Neural crest cell (in vitro differentiated cells): ENCODE measurements around the gene PPP1R7. TPM values are rescaled to one million over a fixed set of nuclear protein-coding genes. Genes with fewer than 3 reads are reported as not detected.
A peak's percentile ranks its signal among the peaks of the same experiment; 100 is the strongest.

Source experiments
- DNase-seq: peaks from one replicate; pipeline ENCODE4 v3.0.0; 2021; ENCODE audit warnings: low read depth, mixed read lengths, low spot score
- H3K27ac Mint-ChIP-seq: one replicate; pipeline ENCODE4 v1.8.0; 2021; ENCODE audit warnings: mild to moderate bottlenecking, mixed read lengths; ENCODE audit not compliant: unreplicated experiment
- H3K27me3 Mint-ChIP-seq: 2 replicates; pipeline ENCODE4 v1.8.0; 2021; ENCODE audit warnings: low read depth, mild to moderate bottlenecking, mixed read lengths
- H3K36me3 Mint-ChIP-seq: 2 replicates; pipeline ENCODE4 v1.8.0; 2021; ENCODE audit warnings: low read depth, mild to moderate bottlenecking, mixed read lengths
- H3K4me1 Mint-ChIP-seq: 2 replicates; pipeline ENCODE4 v1.8.0; 2021; ENCODE audit warnings: mixed read lengths
- H3K4me3 Mint-ChIP-seq: one replicate; pipeline ENCODE4 v1.8.0; 2021; ENCODE audit warnings: mild to moderate bottlenecking, mixed read lengths
- H3K9me3 Mint-ChIP-seq: 2 replicates; pipeline ENCODE4 v1.8.0; 2021; ENCODE audit warnings: mixed read lengths
- CTCF ChIP-seq: fragments of 200-600 bp; sonication (generic); conservative IDR thresholded peaks from 2 replicates; pipeline ENCODE4 v1.5.0; 2021; ENCODE audit warnings: antibody characterized with exemption, mild to moderate bottlenecking
- total RNA-seq: library from RNA; stranded (reverse); gene quantifications from 2 replicates; pipeline ENCODE4 v1.2.1, GENCODE V29; 2021

PPP1R7 gene
- total RNA-seq, 1 donor from 2014 or later: 53.2 TPM

GRCh38 chr2:241154915-241155314 is 4.6 kb downstream of the PPP1R7 start:
- Mint-ChIP-seq H3K36me3 (no peaks in the 10 kb centered on the region), H3K9me3 (no peaks in the 10 kb centered on the region), H3K4me3 (no peak overlapping the region), H3K27me3 (no peaks in the 10 kb centered on the region), H3K4me1 (peaks cover 25% of the 10 kb centered on the region), H3K27ac (no peak overlapping the region)
- no peak for DNase-seq
- TF ChIP-seq CTCF: no peak

- no peaks in the 10 kb centered on the region for H3K36me3 Mint-ChIP-seq
- no peak for TF ChIP-seq CTCF
- no peaks in the 10 kb centered on the region for H3K27me3 Mint-ChIP-seq
- H3K4me3 Mint-ChIP-seq: peak overlapping the region; percentile 54
- DNase-seq: no peak
- peaks cover 15% of the 10 kb centered on the region for H3K4me1 Mint-ChIP-seq
- no peak overlapping the region for H3K27ac Mint-ChIP-seq
- H3K9me3 Mint-ChIP-seq: no peaks in the 10 kb centered on the region
These were observed 5.7 kb downstream of the PPP1R7 start for GRCh38 chr2:241155936-241156335.

GRCh38 chr2:241156971-241157441 is 6.7 kb downstream of the PPP1R7 start:
- no peak overlapping the region for H3K27ac Mint-ChIP-seq

GRCh38 chr2:241157841-241158545 is 7.7 kb downstream of the PPP1R7 start:
- no peaks in the 10 kb centered on the region for H3K36me3 Mint-ChIP-seq
- no peak overlapping the region for H3K4me3 Mint-ChIP-seq
- no peaks in the 10 kb centered on the region for H3K4me1 Mint-ChIP-seq
- no peaks in the 10 kb centered on the region for H3K27me3 Mint-ChIP-seq
- DNase-seq: no peak
- no peak overlapping the region for H3K27ac Mint-ChIP-seq
- H3K9me3 Mint-ChIP-seq: no peaks in the 10 kb centered on the region
- no peak for TF ChIP-seq CTCF

More at GRCh38 chr2:241156971-241157441, 6.7 kb downstream of the PPP1R7 start:
- Mint-ChIP-seq H3K9me3 (no peaks in the 10 kb centered on the region), H3K4me1 (peaks cover 4% of the 10 kb centered on the region), H3K4me3 (no peak overlapping the region), H3K36me3 (no peaks in the 10 kb centered on the region), H3K27me3 (no peaks in the 10 kb centered on the region)
- no peak for DNase-seq
- TF ChIP-seq CTCF: no peak

GRCh38 chr2:241158546-241158900 is 8.3 kb downstream of the PPP1R7 start:
- Mint-ChIP-seq H3K36me3 (no peaks in the 10 kb centered on the region), H3K4me3 (no peak overlapping the region), H3K9me3 (no peaks in the 10 kb centered on the region), H3K27ac (no peak overlapping the region), H3K27me3 (no peaks in the 10 kb centered on the region), H3K4me1 (no peaks in the 10 kb centered on the region)
- DNase-seq: no peak
- TF ChIP-seq CTCF: no peak
